Body of pancreas (tissue), 4 donors: ENCODE results near the gene PFKM.

ENCODE experiments used
- POLR2A ChIP-seq, 3 donors: fragments of 450-650 bp; IDR thresholded peaks; one replicate each; pipeline ENCODE4 v1.6.1; 2016; ENCODE audit warnings: antibody characterized with exemption in 3 of 3, mild to moderate bottlenecking in 2 of 3
- TF ChIP-seq, protein P1 (sequence below), 7 experiments: fragments of 450-650 bp in 4 of 7; fragments of 200-600 bp in 3 of 7; sonication (generic) in 3 of 7; IDR thresholded peaks; one replicate each; pipeline ENCODE4 v1.5.1; 2016 to 2019; ENCODE audit warnings: antibody characterized with exemption in 7 of 7

- TF ChIP-seq POLR2A (IDR thresholded peaks at IDR 0.05) = no peak
- TF ChIP-seq, protein P1, sequence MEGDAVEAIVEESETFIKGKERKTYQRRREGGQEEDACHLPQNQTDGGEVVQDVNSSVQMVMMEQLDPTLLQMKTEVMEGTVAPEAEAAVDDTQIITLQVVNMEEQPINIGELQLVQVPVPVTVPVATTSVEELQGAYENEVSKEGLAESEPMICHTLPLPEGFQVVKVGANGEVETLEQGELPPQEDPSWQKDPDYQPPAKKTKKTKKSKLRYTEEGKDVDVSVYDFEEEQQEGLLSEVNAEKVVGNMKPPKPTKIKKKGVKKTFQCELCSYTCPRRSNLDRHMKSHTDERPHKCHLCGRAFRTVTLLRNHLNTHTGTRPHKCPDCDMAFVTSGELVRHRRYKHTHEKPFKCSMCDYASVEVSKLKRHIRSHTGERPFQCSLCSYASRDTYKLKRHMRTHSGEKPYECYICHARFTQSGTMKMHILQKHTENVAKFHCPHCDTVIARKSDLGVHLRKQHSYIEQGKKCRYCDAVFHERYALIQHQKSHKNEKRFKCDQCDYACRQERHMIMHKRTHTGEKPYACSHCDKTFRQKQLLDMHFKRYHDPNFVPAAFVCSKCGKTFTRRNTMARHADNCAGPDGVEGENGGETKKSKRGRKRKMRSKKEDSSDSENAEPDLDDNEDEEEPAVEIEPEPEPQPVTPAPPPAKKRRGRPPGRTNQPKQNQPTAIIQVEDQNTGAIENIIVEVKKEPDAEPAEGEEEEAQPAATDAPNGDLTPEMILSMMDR (IDR thresholded peaks at IDR 0.05) = no peak
These were observed 6.8 kb downstream of the PFKM start for GRCh38 chr12:48125985-48126384.
